CD8-positive, alpha-beta memory T cell (primary cell): ENCODE results near the gene ANKRD63. TPM values are rescaled to one million over a fixed set of nuclear protein-coding genes. Genes with fewer than 3 reads are reported as not detected.
A peak's percentile ranks its signal among the peaks of the same experiment; 100 is the strongest.

ENCODE experiments used
- CTCF ChIA-PET: fragments of 350-600 bp; sonication (Branson Sonifier 250); formaldehyde crosslinking; loops from one replicate; lab custom pipeline; 2021; ENCODE audit warnings: antibody characterized with exemption; lab: Charles Lee
- POLR2A ChIA-PET: fragments of 350-600 bp; sonication (Branson Sonifier 250); formaldehyde crosslinking; loops from one replicate; lab custom pipeline; 2021; ENCODE audit warnings: antibody characterized with exemption; lab: Charles Lee
- DNase-seq, 5 donors: peaks; one replicate each; pipeline versions ENCODE4 v3.0.0 to v3.0.0-alpha.2; 2020 to 2022; ENCODE audit warnings: mixed read lengths in 1 of 5
- H3K27ac ChIP-seq: one replicate; pipeline ENCODE4 v1.7.0; 2013; ENCODE audit warnings: low read depth, mild to moderate bottlenecking, low read length, moderate library complexity
- H3K27me3 ChIP-seq: 2 replicates; pipeline ENCODE4 v1.7.0; 2013; ENCODE audit warnings: low read length, mild to moderate bottlenecking; ENCODE audit not compliant: insufficient read depth, poor library complexity, severe bottlenecking
- H3K36me3 ChIP-seq: 2 replicates; pipeline ENCODE4 v1.7.0; 2013; ENCODE audit warnings: mild to moderate bottlenecking, low read length, moderate library complexity; ENCODE audit not compliant: insufficient read depth
- H3K4me1 ChIP-seq: 2 replicates; pipeline ENCODE4 v1.7.0; 2013; ENCODE audit warnings: mild to moderate bottlenecking, low read length, moderate library complexity; ENCODE audit not compliant: insufficient read depth
- H3K4me3 ChIP-seq: 2 replicates; pipeline ENCODE4 v1.7.0; 2013; ENCODE audit warnings: mild to moderate bottlenecking, low read length
- H3K9me3 ChIP-seq: 2 replicates; pipeline ENCODE4 v1.7.0; 2013; ENCODE audit warnings: mild to moderate bottlenecking, low read length
- H3K27ac Mint-ChIP-seq, 8 donors: one replicate each; pipeline ENCODE4 v1.8.0; 2020 to 2021; ENCODE audit warnings: mixed read lengths in 8 of 8, mild to moderate bottlenecking in 6 of 8, inconsistent platforms in 3 of 8, moderate library complexity in 3 of 8
- H3K27me3 Mint-ChIP-seq, 2 donors: one replicate each; pipeline ENCODE4 v1.8.0; 2020 to 2021; ENCODE audit warnings: mixed read lengths in 2 of 2, mild to moderate bottlenecking in 1 of 2, moderate library complexity in 1 of 2
- H3K36me3 Mint-ChIP-seq, 3 donors: one replicate each; pipeline ENCODE4 v1.8.0; 2020 to 2021; ENCODE audit warnings: mixed read lengths in 3 of 3, inconsistent platforms in 1 of 3, mild to moderate bottlenecking in 1 of 3
- H3K4me1 Mint-ChIP-seq, 3 donors: one replicate each; pipeline ENCODE4 v1.8.0; 2020 to 2021; ENCODE audit warnings: mixed read lengths in 3 of 3, inconsistent platforms in 1 of 3, mild to moderate bottlenecking in 1 of 3
- H3K4me3 Mint-ChIP-seq, 7 donors: one replicate each; pipeline ENCODE4 v1.8.0; 2020 to 2021; ENCODE audit warnings: mixed read lengths in 7 of 7, mild to moderate bottlenecking in 6 of 7, moderate library complexity in 4 of 7, inconsistent platforms in 2 of 7
- H3K9me3 Mint-ChIP-seq, 5 donors: one replicate each; pipeline ENCODE4 v1.8.0; 2020 to 2022; ENCODE audit warnings: mixed read lengths in 5 of 5, mild to moderate bottlenecking in 3 of 5, moderate library complexity in 2 of 5, inconsistent platforms in 1 of 5
- polyA plus RNA-seq: library from polyadenylated mRNA; unstranded; fragments of 300-500 nt; fragmentation: Illumina TruSeq; gene quantifications from one replicate; pipeline ENCODE4 v1.2.3, GENCODE V29; 2021
- total RNA-seq, 2 experiments: library from RNA; stranded (reverse); gene quantifications; one replicate each; pipeline ENCODE4 v1.2.3, GENCODE V29; 2021

ANKRD63 gene
- total and polyA plus RNA-seq, 3 experiments from 2014 or later, result not detected

GRCh38 chr15:40263024-40263754 lies 19.7 kb downstream of the ANKRD63 start:
- H3K36me3 ChIP-seq, result no peaks in the 10 kb centered on the region
- Mint-ChIP-seq H3K27ac (peak overlapping the region in 1 of 8 donors; percentile 33), H3K27me3 (no peaks in the 10 kb centered on the region), H3K9me3 (no peaks in the 10 kb centered on the region), H3K4me1 (no peaks in the 10 kb centered on the region), H3K36me3 (no peaks in the 10 kb centered on the region), H3K4me3 (no peak overlapping the region)
- no peaks in the 10 kb centered on the region for H3K9me3 ChIP-seq
- no peaks in the 10 kb centered on the region for H3K4me1 ChIP-seq
- no peaks in the 10 kb centered on the region for H3K27me3 ChIP-seq
- no peak for DNase-seq
- no peak overlapping the region for H3K27ac ChIP-seq
- no peak overlapping the region for H3K4me3 ChIP-seq
- CTCF ChIA-PET, result interaction anchor here (1.6 to 5.7 kb wide), 3 partner anchors 11 to 75 kb away, joined by 3 to 38 read pairs (median 4); no protein-coding TSS in a partner anchor
- POLR2A ChIA-PET, result interaction anchor here (1.2 kb wide), 1 partner anchor 142 kb away, joined by 6 read pairs; no protein-coding TSS in a partner anchor

- H3K9me3 ChIP-seq, result no peaks in the 10 kb centered on the region
- H3K36me3 ChIP-seq, result no peaks in the 10 kb centered on the region
- ChIA-PET POLR2A (no interaction called here), CTCF (interaction anchor here (1.3 to 1.8 kb wide), 3 partner anchors 9 to 20 kb away, joined by 3 to 7 read pairs (median 4); no protein-coding TSS in a partner anchor)
- Mint-ChIP-seq H3K4me3 (no peak overlapping the region), H3K4me1 (peaks cover 5 to 9% (median 8%) of the 10 kb centered on the region in 3 donors), H3K27me3 (peaks cover 7 to 8% of the 10 kb centered on the region in 2 donors), H3K9me3 (no peaks in the 10 kb centered on the region), H3K36me3 (no peaks in the 10 kb centered on the region), H3K27ac (peak overlapping the region in 1 of 8 donors; percentile 69)
- H3K27me3 ChIP-seq, result peaks cover 5% of the 10 kb centered on the region
- DNase-seq, result no peak
- no peak overlapping the region for H3K4me3 ChIP-seq
- no peak overlapping the region for H3K27ac ChIP-seq
- peaks cover 7% of the 10 kb centered on the region for H3K4me1 ChIP-seq
Measured at GRCh38 chr15:40259021-40259420, 23.8 kb downstream of the ANKRD63 start.

- Mint-ChIP-seq H3K27ac (peak overlapping the region in 1 of 8 donors; percentile 19), H3K27me3 (peaks cover 10 to 12% of the 10 kb centered on the region in 2 donors), H3K4me1 (peaks cover 9 to 13% (median 13%) of the 10 kb centered on the region in 3 donors), H3K9me3 (no peaks in the 10 kb centered on the region), H3K36me3 (peaks cover 0 to 2% (median 0%) of the 10 kb centered on the region in 3 donors), H3K4me3 (no peak overlapping the region)
- ChIA-PET CTCF (interaction anchor here (1.3 to 1.8 kb wide), 3 partner anchors 9 to 21 kb away, joined by 3 to 7 read pairs (median 4); no protein-coding TSS in a partner anchor), POLR2A (no interaction called here)
- peaks cover 7% of the 10 kb centered on the region for H3K4me1 ChIP-seq
- no peaks in the 10 kb centered on the region for H3K36me3 ChIP-seq
- H3K27ac ChIP-seq, result no peak overlapping the region
- H3K9me3 ChIP-seq, result no peaks in the 10 kb centered on the region
- no peak for DNase-seq
- no peak overlapping the region for H3K4me3 ChIP-seq
- H3K27me3 ChIP-seq, result peaks cover 7% of the 10 kb centered on the region
Measured at GRCh38 chr15:40258544-40258943, 24.3 kb downstream of the ANKRD63 start.

GRCh38 chr15:40257656-40258450 lies 25.0 kb downstream of the ANKRD63 start:
- peaks cover 0 to 2% (median 0%) of the 10 kb centered on the region in 3 donors for H3K36me3 Mint-ChIP-seq
- H3K27ac Mint-ChIP-seq, result peak overlapping the region in 3 of 8 donors; percentile 19 to 65 (median 61)
- H3K9me3 Mint-ChIP-seq, result no peaks in the 10 kb centered on the region
- ChIA-PET CTCF (interaction anchor here (1.2 to 1.8 kb wide), 3 partner anchors 10 to 153 kb away, joined by 4 to 7 read pairs (median 4); no protein-coding TSS in a partner anchor), POLR2A (no interaction called here)
- peaks cover 13 to 19% (median 17%) of the 10 kb centered on the region in 3 donors for H3K4me1 Mint-ChIP-seq
- no peaks in the 10 kb centered on the region for H3K36me3 ChIP-seq
- no peaks in the 10 kb centered on the region for H3K9me3 ChIP-seq
- H3K4me3 Mint-ChIP-seq, result no peak overlapping the region
- no peak for DNase-seq
- H3K27me3 ChIP-seq, result peaks cover 7% of the 10 kb centered on the region
- peaks cover 10 to 16% of the 10 kb centered on the region in 2 donors for H3K27me3 Mint-ChIP-seq
- H3K4me3 ChIP-seq, result no peak overlapping the region
- peaks cover 7% of the 10 kb centered on the region for H3K4me1 ChIP-seq
- H3K27ac ChIP-seq, result no peak overlapping the region

GRCh38 chr15:40256638-40257235 lies 26.1 kb downstream of the ANKRD63 start:
- H3K27me3 ChIP-seq, result peaks cover 7% of the 10 kb centered on the region
- Mint-ChIP-seq H3K27me3 (peaks cover 10 to 17% of the 10 kb centered on the region in 2 donors), H3K4me1 (peaks cover 13 to 19% (median 18%) of the 10 kb centered on the region in 3 donors), H3K9me3 (no peaks in the 10 kb centered on the region), H3K4me3 (peak overlapping the region in 4 of 7 donors; percentile 5 to 67 (median 18)), H3K36me3 (peaks cover 0 to 2% (median 0%) of the 10 kb centered on the region in 3 donors), H3K27ac (peak overlapping the region in 6 of 8 donors; percentile 51 to 89 (median 66))
- no peak overlapping the region for H3K4me3 ChIP-seq
- no peaks in the 10 kb centered on the region for H3K9me3 ChIP-seq
- H3K27ac ChIP-seq, result no peak overlapping the region
- H3K36me3 ChIP-seq, result no peaks in the 10 kb centered on the region
- CTCF ChIA-PET, result interaction anchor here (0.8 to 2.9 kb wide), 3 partner anchors 18 to 152 kb away, joined by 4 to 10 read pairs (median 4); no protein-coding TSS in a partner anchor
- POLR2A ChIA-PET, result no interaction called here
- peak in 2 of 5 donors; percentile 13 to 15 for DNase-seq
- peaks cover 7% of the 10 kb centered on the region for H3K4me1 ChIP-seq

- ChIA-PET CTCF (interaction anchor here (1.0 to 2.9 kb wide), 3 partner anchors 20 to 151 kb away, joined by 3 to 10 read pairs (median 3); no protein-coding TSS in a partner anchor), POLR2A (no interaction called here)
- Mint-ChIP-seq H3K27ac (no peak overlapping the region), H3K4me1 (peaks cover 13 to 22% (median 18%) of the 10 kb centered on the region in 3 donors), H3K4me3 (peak overlapping the region in 1 of 7 donors; percentile 27), H3K9me3 (no peaks in the 10 kb centered on the region), H3K27me3 (peaks cover 15 to 22% of the 10 kb centered on the region in 2 donors), H3K36me3 (peaks cover 0 to 2% (median 0%) of the 10 kb centered on the region in 3 donors)
- peaks cover 7% of the 10 kb centered on the region for H3K27me3 ChIP-seq
- peaks cover 7% of the 10 kb centered on the region for H3K4me1 ChIP-seq
- DNase-seq, result no peak
- no peaks in the 10 kb centered on the region for H3K36me3 ChIP-seq
- no peak overlapping the region for H3K4me3 ChIP-seq
- no peak overlapping the region for H3K27ac ChIP-seq
- no peaks in the 10 kb centered on the region for H3K9me3 ChIP-seq
Measured at GRCh38 chr15:40255033-40255432, 27.8 kb downstream of the ANKRD63 start.

GRCh38 chr15:40254452-40254851 lies 28.4 kb downstream of the ANKRD63 start:
- H3K27me3 Mint-ChIP-seq, result peaks cover 15 to 22% of the 10 kb centered on the region in 2 donors
- no peaks in the 10 kb centered on the region for H3K9me3 ChIP-seq
- H3K36me3 Mint-ChIP-seq, result peaks cover 0 to 2% (median 0%) of the 10 kb centered on the region in 3 donors
- no peaks in the 10 kb centered on the region for H3K36me3 ChIP-seq
- H3K4me3 ChIP-seq, result no peak overlapping the region
- peaks cover 7% of the 10 kb centered on the region for H3K27me3 ChIP-seq
- H3K27ac ChIP-seq, result no peak overlapping the region
- ChIA-PET POLR2A (no interaction called here), CTCF (interaction anchor here (1.0 to 2.9 kb wide), 3 partner anchors 20 to 150 kb away, joined by 3 to 10 read pairs (median 3); no protein-coding TSS in a partner anchor)
- no peak for DNase-seq
- no peaks in the 10 kb centered on the region for H3K9me3 Mint-ChIP-seq
- peaks cover 13 to 22% (median 18%) of the 10 kb centered on the region in 3 donors for H3K4me1 Mint-ChIP-seq
- peak overlapping the region in 6 of 7 donors; percentile 3 to 83 (median 48) for H3K4me3 Mint-ChIP-seq
- peaks cover 7% of the 10 kb centered on the region for H3K4me1 ChIP-seq
- no peak overlapping the region for H3K27ac Mint-ChIP-seq
